Mononuclear cell (primary cell): ENCODE measurements around the gene SVIL. TPM values are rescaled to one million over a fixed set of nuclear protein-coding genes. Genes with fewer than 3 reads are reported as not detected.

Source experiments
- H3K27me3 ChIP-seq: 2 replicates; pipeline ENCODE4 v1.6.0; 2011; ENCODE audit warnings: low read length, control low read depth; ENCODE audit not compliant: insufficient read depth
- H3K4me1 ChIP-seq: 2 replicates; pipeline ENCODE4 v1.5.1; 2011; ENCODE audit warnings: mild to moderate bottlenecking, low read length, control low read depth; ENCODE audit not compliant: insufficient read depth
- H3K4me3 ChIP-seq: 2 replicates; pipeline ENCODE4 v1.5.1; 2011; ENCODE audit warnings: mild to moderate bottlenecking, low read length, moderate library complexity
- H3K9me3 ChIP-seq: 2 replicates; pipeline ENCODE4 v1.5.1; 2011; ENCODE audit warnings: low read depth, mild to moderate bottlenecking, control low read depth, low read length
- total RNA-seq: library from RNA; depleted of rRNA; stranded (reverse); fragments of >200 nt; gene quantifications from one replicate; pipeline ENCODE4 v1.2.3, GENCODE V29; 2012

Gene SVIL
- total RNA-seq, 1 donor = 39.5 TPM

- Histone ChIP-seq H3K9me3 (peaks cover 4% of the 10 kb centered on the region), H3K27me3 (no peaks in the 10 kb centered on the region), H3K4me3 (no peak overlapping the region), H3K4me1 (peaks cover 47% of the 10 kb centered on the region)
These were observed 23.0 kb upstream of the SVIL start for GRCh38 chr10:29657719-29658274.

DNA sequence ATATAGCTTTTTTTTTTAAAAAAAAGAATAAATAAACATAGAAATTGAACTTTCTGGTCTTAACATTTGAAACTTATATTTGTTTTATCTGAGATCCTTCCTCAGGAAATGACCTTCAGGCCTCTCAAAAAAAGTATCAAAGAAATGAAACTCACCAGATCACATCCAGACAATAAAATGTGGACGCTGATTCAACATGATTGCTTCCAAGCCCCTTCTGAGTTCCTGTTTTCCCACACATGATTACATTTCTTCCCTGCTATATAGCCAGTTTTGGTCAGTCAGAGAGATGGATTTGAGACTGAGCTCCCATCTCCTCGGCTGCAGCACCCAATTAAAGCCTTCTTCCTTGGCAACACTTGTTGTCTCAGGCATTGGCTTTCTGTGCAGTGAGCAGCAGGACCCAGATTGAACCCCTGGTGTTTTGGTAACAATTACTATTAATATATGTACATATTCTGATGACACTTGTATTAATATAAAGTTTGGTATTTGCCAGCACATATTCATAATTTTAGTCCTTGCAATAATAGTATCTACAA is 21.8 kb upstream of the SVIL start:
- H3K27me3 ChIP-seq = no peaks in the 10 kb centered on the region
- H3K4me1 ChIP-seq = peaks cover 40% of the 10 kb centered on the region
- H3K4me3 ChIP-seq = no peak overlapping the region
- peaks cover 4% of the 10 kb centered on the region for H3K9me3 ChIP-seq

- Histone ChIP-seq H3K9me3 (peaks cover 4% of the 10 kb centered on the region), H3K4me3 (no peak overlapping the region), H3K4me1 (peaks cover 17% of the 10 kb centered on the region), H3K27me3 (no peaks in the 10 kb centered on the region)
These were observed 17.4 kb upstream of the SVIL start for GRCh38 chr10:29652192-29652591.

DNA sequence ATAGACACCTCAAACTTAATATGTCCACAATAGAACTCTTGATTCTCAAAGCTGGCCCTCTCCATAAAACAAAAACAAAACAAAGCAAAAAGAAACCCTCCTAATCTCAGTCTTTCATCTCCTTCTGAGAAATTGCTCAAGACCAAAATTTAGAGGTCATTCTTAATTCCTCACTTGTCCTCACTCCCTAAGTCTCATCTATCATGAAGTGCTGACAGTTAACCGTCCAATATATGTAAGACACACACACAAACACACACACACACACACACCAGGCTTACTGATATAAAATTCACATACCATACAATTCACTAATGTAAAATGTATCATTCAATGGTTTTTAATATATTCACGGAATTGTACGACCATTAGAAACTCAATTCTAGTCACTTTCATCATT is 17.0 kb upstream of the SVIL start:
- H3K4me1 ChIP-seq = peaks cover 19% of the 10 kb centered on the region
- no peak overlapping the region for H3K4me3 ChIP-seq
- H3K9me3 ChIP-seq = peaks cover 4% of the 10 kb centered on the region
- no peaks in the 10 kb centered on the region for H3K27me3 ChIP-seq

DNA sequence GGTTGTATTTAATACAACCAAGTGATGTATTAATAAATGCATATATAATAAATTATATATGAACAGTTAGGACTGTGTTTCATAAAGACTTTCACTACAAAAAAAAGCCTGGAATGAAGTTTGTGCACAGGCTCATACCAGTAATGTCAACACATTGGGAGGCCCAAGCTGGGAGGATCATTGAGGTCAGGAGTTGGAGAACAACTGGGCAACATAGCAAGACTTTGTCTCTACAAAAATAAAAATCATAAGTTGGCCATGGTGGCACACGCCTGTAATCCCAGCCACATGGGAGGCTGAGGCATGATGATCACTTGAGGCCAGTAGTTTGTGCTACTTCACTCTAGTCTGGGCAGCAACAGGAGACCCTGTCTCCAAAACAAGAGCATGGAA is 15.8 kb upstream of the SVIL start:
- no peak overlapping the region for H3K4me3 ChIP-seq
- H3K27me3 ChIP-seq = no peaks in the 10 kb centered on the region
- H3K4me1 ChIP-seq = peaks cover 27% of the 10 kb centered on the region
- H3K9me3 ChIP-seq = no peaks in the 10 kb centered on the region

DNA sequence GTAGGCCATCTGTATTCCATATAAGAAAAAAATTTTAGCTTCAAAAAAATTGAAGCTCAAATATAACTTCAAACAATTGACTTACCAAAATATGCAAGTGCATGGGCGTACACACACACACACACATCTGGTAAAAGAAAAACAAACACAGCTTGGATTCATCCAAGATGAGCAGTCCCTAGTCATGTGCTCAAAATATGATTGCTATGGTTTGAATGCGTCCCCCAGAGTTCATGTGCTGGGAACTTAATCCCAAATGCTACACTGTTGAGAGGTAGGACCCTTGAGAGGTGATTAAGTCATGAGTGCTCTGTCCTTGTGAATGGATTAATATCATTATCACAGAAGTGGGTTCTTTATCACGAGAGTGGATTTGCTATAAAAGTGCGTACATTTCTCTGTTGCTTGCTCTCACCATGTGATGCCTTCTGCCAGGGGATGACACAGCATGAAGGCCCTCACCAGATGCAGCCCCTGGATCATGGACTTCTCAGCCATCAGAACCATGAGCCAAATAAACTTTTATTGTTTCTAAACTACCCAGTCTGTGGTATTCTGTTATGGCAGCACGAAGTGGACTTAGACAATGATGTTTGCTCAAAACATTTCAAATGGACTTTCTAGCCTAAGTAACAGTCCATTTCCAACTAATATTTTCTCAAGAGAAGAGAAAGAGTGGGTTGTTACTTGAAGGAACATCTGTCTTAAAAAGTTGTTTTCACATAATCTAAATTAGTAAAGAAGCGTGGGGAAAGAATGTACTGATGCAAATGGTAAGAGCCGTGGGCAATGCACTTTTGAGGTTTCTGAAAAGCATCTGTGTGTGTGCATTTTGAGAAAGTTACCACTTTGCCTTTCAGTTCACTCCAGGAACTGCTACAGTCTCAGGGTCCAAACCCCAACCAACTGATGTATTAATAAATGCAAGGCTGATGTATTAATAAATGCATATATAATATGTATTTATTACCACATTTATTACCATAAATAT is 15.1 kb upstream of the SVIL start:
- no peak overlapping the region for H3K4me3 ChIP-seq
- no peaks in the 10 kb centered on the region for H3K27me3 ChIP-seq
- H3K4me1 ChIP-seq = peaks cover 27% of the 10 kb centered on the region
- H3K9me3 ChIP-seq = no peaks in the 10 kb centered on the region

DNA sequence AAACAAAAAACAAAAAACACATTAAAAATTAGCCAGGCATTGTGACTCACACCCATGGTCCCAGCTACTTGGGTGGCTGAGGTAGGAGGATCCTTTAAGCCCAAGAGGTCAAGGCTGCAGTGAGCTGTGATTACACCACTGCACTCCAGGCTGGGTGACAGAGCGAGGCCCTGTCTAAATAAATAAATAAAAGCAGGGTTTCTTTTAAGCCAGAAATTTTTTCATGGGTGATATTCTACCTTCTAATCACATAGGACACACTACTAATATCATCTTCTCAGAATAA is 14.2 kb upstream of the SVIL start:
- Histone ChIP-seq H3K4me3 (no peak overlapping the region), H3K4me1 (peaks cover 27% of the 10 kb centered on the region), H3K9me3 (no peaks in the 10 kb centered on the region), H3K27me3 (no peaks in the 10 kb centered on the region)

- no peaks in the 10 kb centered on the region for H3K27me3 ChIP-seq
These were observed 13.6 kb upstream of the SVIL start for GRCh38 chr10:29648114-29648982.

GRCh38 chr10:29647478-29647877 is 12.7 kb upstream of the SVIL start:
- Histone ChIP-seq H3K9me3 (no peaks in the 10 kb centered on the region), H3K4me1 (peaks cover 27% of the 10 kb centered on the region), H3K27me3 (no peaks in the 10 kb centered on the region), H3K4me3 (no peak overlapping the region)

More at GRCh38 chr10:29648114-29648982, 13.6 kb upstream of the SVIL start:
- Histone ChIP-seq H3K9me3 (no peaks in the 10 kb centered on the region), H3K4me3 (no peak overlapping the region), H3K4me1 (peaks cover 27% of the 10 kb centered on the region)

DNA sequence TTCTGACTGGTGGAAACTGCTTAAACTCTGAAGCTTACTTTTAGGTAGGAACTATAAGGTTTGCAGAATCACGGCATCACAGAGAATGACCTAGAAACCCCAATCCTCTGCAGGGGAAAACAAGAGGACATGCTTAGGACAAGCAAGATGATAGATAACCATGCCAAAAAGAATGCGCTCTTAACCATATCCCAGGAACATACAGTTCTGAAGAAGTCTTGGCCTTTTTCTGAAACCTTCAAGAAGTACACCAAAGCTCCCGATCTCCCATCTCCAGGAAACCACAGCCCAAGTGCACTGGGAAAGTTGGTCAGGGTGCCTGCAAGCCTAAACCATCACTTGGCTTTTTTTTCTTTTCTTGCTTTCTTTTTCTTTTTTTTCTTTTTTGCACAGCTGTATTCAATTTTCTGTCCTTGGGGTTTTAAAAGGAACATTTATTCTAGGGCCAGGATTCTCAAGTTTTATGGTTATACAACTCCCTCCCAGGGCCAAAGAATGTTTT is 12.2 kb upstream of the SVIL start:
- Histone ChIP-seq H3K9me3 (no peaks in the 10 kb centered on the region), H3K4me3 (no peak overlapping the region), H3K27me3 (no peaks in the 10 kb centered on the region), H3K4me1 (peaks cover 27% of the 10 kb centered on the region)

- no peaks in the 10 kb centered on the region for H3K27me3 ChIP-seq
- H3K4me1 ChIP-seq = peaks cover 27% of the 10 kb centered on the region
- no peak overlapping the region for H3K4me3 ChIP-seq
- H3K9me3 ChIP-seq = no peaks in the 10 kb centered on the region
These were observed 11.6 kb upstream of the SVIL start for GRCh38 chr10:29646238-29646902.

DNA sequence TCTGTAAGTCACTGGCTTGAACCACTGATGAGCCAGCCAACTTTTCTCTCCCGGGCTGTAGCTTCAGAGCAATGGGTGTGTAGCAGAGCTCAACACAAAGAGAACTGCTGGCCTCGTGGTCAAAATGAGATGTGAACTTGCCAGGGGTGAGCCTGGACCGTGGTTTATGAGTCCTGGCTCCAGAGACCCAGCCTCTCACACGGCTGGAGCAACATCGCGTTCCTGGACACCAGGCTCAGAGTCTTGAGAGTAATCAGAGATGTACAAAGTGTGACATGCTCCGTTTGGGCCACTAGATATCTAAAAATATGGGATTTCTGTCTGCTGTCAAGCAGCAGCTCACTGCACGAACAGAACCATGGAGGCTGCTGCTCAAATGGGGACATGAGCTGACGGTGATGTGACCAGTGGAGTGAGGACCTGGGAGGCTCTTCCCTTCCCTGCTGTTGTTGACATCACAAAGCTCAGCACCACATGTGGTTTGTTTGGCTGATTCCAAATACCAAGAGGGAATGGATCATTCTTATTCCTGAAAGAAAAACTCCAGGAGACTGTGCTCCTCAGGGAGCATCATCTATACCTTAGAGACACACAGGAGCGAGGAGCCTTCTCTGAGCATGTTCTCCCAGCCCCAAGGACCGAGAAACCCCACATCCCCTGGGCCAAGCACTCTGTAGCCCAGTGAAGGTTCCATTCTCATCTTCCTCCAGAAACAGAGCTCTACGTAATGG is 9.2 kb upstream of the SVIL start:
- Histone ChIP-seq H3K4me3 (no peak overlapping the region), H3K9me3 (no peaks in the 10 kb centered on the region), H3K4me1 (peaks cover 27% of the 10 kb centered on the region), H3K27me3 (no peaks in the 10 kb centered on the region)

GRCh38 chr10:29642990-29643389 is 8.2 kb upstream of the SVIL start:
- Histone ChIP-seq H3K4me1 (peaks cover 18% of the 10 kb centered on the region), H3K4me3 (no peak overlapping the region)

GRCh38 chr10:29637537-29637936 is 2.8 kb upstream of the SVIL start:
- no peaks in the 10 kb centered on the region for H3K9me3 ChIP-seq
- H3K4me1 ChIP-seq = peaks cover 35% of the 10 kb centered on the region
- no peak overlapping the region for H3K4me3 ChIP-seq
- H3K27me3 ChIP-seq = no peaks in the 10 kb centered on the region

More at GRCh38 chr10:29642990-29643389, 8.2 kb upstream of the SVIL start:
- no peaks in the 10 kb centered on the region for H3K9me3 ChIP-seq
- H3K27me3 ChIP-seq = no peaks in the 10 kb centered on the region
